Uterus (tissue), 2 donors: ENCODE data around the gene CREB3L2.

ENCODE experiments used
- POLR2A ChIP-seq, 2 donors: fragments of 450-650 bp; IDR thresholded peaks; one replicate each; pipeline ENCODE4 v1.6.1; 2016; ENCODE audit warnings: antibody characterized with exemption in 2 of 2, mild to moderate bottlenecking in 1 of 2, moderate library complexity in 1 of 2
- TF ChIP-seq, protein P1 (sequence below), 4 experiments: fragments of 200-600 bp in 2 of 4; fragments of 450-650 bp in 2 of 4; sonication (generic) in 2 of 4; IDR thresholded peaks; one replicate each; pipeline ENCODE4 v1.5.1; 2016 to 2019; ENCODE audit warnings: antibody characterized with exemption in 4 of 4, mild to moderate bottlenecking in 2 of 4, moderate library complexity in 1 of 4

DNA sequence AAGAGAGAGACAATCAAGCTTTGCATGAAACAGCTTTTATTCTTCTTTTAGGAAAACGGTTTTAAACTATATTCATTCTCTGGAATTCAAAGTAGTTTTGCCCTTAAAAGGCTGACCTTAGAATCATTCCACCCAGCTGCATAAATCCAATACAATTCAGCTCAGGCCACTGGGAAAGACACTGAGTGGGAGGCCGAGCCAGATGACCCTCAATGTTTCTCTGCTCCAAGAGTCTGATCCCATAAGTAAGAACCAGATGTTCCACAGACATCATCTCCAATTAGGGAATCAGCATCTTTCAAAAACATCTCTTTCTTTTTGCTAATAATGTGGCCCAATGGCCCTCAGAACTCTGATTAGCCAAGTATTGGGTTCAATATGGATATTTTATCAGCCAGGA lies 26.1 kb downstream of the CREB3L2 start:
- TF ChIP-seq, protein P1, sequence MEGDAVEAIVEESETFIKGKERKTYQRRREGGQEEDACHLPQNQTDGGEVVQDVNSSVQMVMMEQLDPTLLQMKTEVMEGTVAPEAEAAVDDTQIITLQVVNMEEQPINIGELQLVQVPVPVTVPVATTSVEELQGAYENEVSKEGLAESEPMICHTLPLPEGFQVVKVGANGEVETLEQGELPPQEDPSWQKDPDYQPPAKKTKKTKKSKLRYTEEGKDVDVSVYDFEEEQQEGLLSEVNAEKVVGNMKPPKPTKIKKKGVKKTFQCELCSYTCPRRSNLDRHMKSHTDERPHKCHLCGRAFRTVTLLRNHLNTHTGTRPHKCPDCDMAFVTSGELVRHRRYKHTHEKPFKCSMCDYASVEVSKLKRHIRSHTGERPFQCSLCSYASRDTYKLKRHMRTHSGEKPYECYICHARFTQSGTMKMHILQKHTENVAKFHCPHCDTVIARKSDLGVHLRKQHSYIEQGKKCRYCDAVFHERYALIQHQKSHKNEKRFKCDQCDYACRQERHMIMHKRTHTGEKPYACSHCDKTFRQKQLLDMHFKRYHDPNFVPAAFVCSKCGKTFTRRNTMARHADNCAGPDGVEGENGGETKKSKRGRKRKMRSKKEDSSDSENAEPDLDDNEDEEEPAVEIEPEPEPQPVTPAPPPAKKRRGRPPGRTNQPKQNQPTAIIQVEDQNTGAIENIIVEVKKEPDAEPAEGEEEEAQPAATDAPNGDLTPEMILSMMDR (IDR thresholded peaks at IDR 0.05) = no peak
- TF ChIP-seq POLR2A (IDR thresholded peaks at IDR 0.05) = no peak
